GM13977 (cell line): Measurements from ENCODE around the gene MAP3K1.
A peak's percentile ranks its signal among the peaks of the same experiment; 100 is the strongest.

Experiments used
- DNase-seq: peaks from one replicate; pipeline ENCODE4 v3.0.0; 2012; ENCODE audit warnings: low spot score
- CTCF ChIP-seq: IDR thresholded peaks from 2 replicates; pipeline ENCODE4 v1.5.1; 2012; ENCODE audit warnings: mild to moderate bottlenecking, control low read depth; ENCODE audit not compliant: insufficient read depth; ENCODE audit errors: extremely low read depth, missing control alignments
- in situ Hi-C: fragments of 300-500 bp; cut with MboI; formaldehyde crosslinking; loops from one replicate; pipeline ENCODE4 v1.12.0; 2022; ENCODE audit warnings: low sequenced_read_pairs, low pct_unique_long_range_greater_than_20kb, mixed read lengths, inconsistent platforms; ENCODE audit not compliant: unreplicated experiment

MAP3K1 gene

GRCh38 chr5:56908942-56909293, 93.6 kb downstream of the MAP3K1 start:
- DNase-seq = no peak
- TF ChIP-seq CTCF = no peak
- in situ Hi-C loops = loop anchor here (10.0 to 25.0 kb wide), 2 partner anchors 226 to 303 kb away; no protein-coding TSS in a partner anchor

- in situ Hi-C loops = loop anchor here (10.0 to 25.0 kb wide), 2 partner anchors 225 to 303 kb away; no protein-coding TSS in a partner anchor
- DNase-seq = peak; percentile 97
- no peak for TF ChIP-seq CTCF
These were observed 94.2 kb downstream of the MAP3K1 start, which contains the start of gene SETD9 for GRCh38 chr5:56909294-56910209. TSS of gene SETD9 (plus strand) at chr5:56909596. CDS start at chr5:56909646, 50 bp downstream.

GRCh38 chr5:56910210-56910965, 95.0 kb downstream of the MAP3K1 start:
- in situ Hi-C loops = loop anchor here (25.0 kb wide), 1 partner anchor 302 kb away; no protein-coding TSS in a partner anchor
- peak; percentile 14 for DNase-seq
- no peak for TF ChIP-seq CTCF

GRCh38 chr5:56913766-56914165, 98.4 kb downstream of the MAP3K1 start:
- TF ChIP-seq CTCF = no peak
- in situ Hi-C loops = loop anchor here (25.0 kb wide), 1 partner anchor 299 kb away; no protein-coding TSS in a partner anchor
- no peak for DNase-seq

GRCh38 chr5:56914678-56915077, 99.3 kb downstream of the MAP3K1 start:
- in situ Hi-C loops = loop anchor here (25.0 kb wide), 1 partner anchor 298 kb away; no protein-coding TSS in a partner anchor
- DNase-seq = no peak
- no peak for TF ChIP-seq CTCF

- in situ Hi-C loops = loop anchor here (25.0 kb wide), 1 partner anchor 295 kb away; no protein-coding TSS in a partner anchor
- no peak for TF ChIP-seq CTCF
- DNase-seq = no peak
These were observed 102.2 kb downstream of the MAP3K1 start for GRCh38 chr5:56917534-56917933.
